GM12878 (cell line): ENCODE measurements around the gene GPM6B. TPM values are rescaled to one million over a fixed set of nuclear protein-coding genes. Genes with fewer than 3 reads are reported as not detected.

ENCODE experiments used
- ATAC-seq: fragments of 200-7000 bp; cut with Tn5 transposase; 3 replicates; pipeline ENCODE4 v1.9.1; 2020; ENCODE audit warnings: mild to moderate bottlenecking, moderate library complexity
- BruUV-seq: library from RNA; stranded (reverse); fragments of 400-500 nt; replicated peaks from 2 replicates; lab custom pipeline; 2021; lab: Mats Ljungman, UMichigan
- CTCF ChIA-PET: fragments of 300-600 bp; sonication (Branson Sonifier 250); formaldehyde crosslinking; extraction: SDS; loops from one replicate; lab custom pipeline; 2021; ENCODE audit warnings: inconsistent platforms; lab: Yijun Ruan, JAX
- POLR2A ChIA-PET: fragments of 350-600 bp; formaldehyde crosslinking; extraction: SDS; loops from one replicate; lab custom pipeline; 2021; ENCODE audit warnings: inconsistent platforms; lab: Charles Lee
- RAD21 ChIA-PET: fragments of 300-600 bp; sonication (Branson Sonifier 250); formaldehyde crosslinking; loops from one replicate; lab custom pipeline; 2023; ENCODE audit warnings: antibody characterized with exemption; ENCODE audit not compliant: unreplicated experiment; lab: Charles Lee
- SMC1A ChIA-PET: fragments of 300-600 bp; sonication (Branson Sonifier 250); formaldehyde crosslinking; loops from one replicate; lab custom pipeline; 2023; ENCODE audit not compliant: unreplicated experiment, uncharacterized antibody; lab: Charles Lee
- DNase-seq: peaks from one replicate; pipeline ENCODE4 v3.0.0-alpha.2; 2011; ENCODE audit warnings: low read depth, low spot score
- FAIRE-seq: peaks from 3 replicates; lab custom pipeline; 2011; peaks lifted over from hg19 to GRCh38; lab: Jason Lieb, UNC
- H2AFZ ChIP-seq: 2 replicates; pipeline ENCODE4 v1.6.0; 2011; ENCODE audit warnings: low read depth, low read length, control low read depth; ENCODE audit not compliant: control insufficient read depth
- H3K27ac ChIP-seq: 2 replicates; pipeline ENCODE4 v1.5.1; 2011; ENCODE audit warnings: control low read depth; ENCODE audit not compliant: control insufficient read depth, insufficient read depth
- H3K27me3 ChIP-seq, 2 experiments: replicated peaks in 1 of 2; 2 replicates each; pipeline versions ENCODE4 v1.6.0 to v1.6.1; 2011; ENCODE audit warnings: low read length in 1 of 2; ENCODE audit not compliant: control insufficient read depth in 2 of 2, insufficient read depth in 2 of 2
- H3K36me3 ChIP-seq, 2 experiments: 2 replicates each; pipeline ENCODE4 v1.5.1; 2011; ENCODE audit warnings: low read length in 1 of 2; ENCODE audit not compliant: control insufficient read depth in 2 of 2, insufficient read depth in 2 of 2
- H3K4me1 ChIP-seq: 2 replicates; pipeline ENCODE4 v1.6.1; 2011; ENCODE audit warnings: mild to moderate bottlenecking, low read length, moderate library complexity, mixed read lengths; ENCODE audit not compliant: control insufficient read depth, insufficient read depth
- H3K4me2 ChIP-seq: 2 replicates; pipeline ENCODE4 v1.6.0; 2011; ENCODE audit warnings: control low read depth; ENCODE audit not compliant: control insufficient read depth, insufficient read depth
- H3K4me3 ChIP-seq: fragments of 200-600 bp; sonication (generic); 2 replicates; pipeline ENCODE4 v1.5.1; 2016
- H3K79me2 ChIP-seq: 2 replicates; pipeline ENCODE4 v1.6.0; 2011; ENCODE audit warnings: low read length; ENCODE audit not compliant: control insufficient read depth, insufficient read depth
- H3K9ac ChIP-seq: 2 replicates; pipeline ENCODE4 v1.8.0; 2011; ENCODE audit warnings: low read length, control low read depth, mixed read lengths; ENCODE audit not compliant: control insufficient read depth, insufficient read depth
- H3K9me3 ChIP-seq: replicated peaks from 3 replicates; pipeline ENCODE4 v1.5.1; 2011; ENCODE audit warnings: mild to moderate bottlenecking, low read length; ENCODE audit not compliant: control insufficient read depth, insufficient read depth
- H4K20me1 ChIP-seq: 2 replicates; pipeline ENCODE4 v1.6.0; 2011; ENCODE audit not compliant: control insufficient read depth, insufficient read depth
- CBX3 ChIP-seq: fragments of 200-600 bp; sonication (generic); IDR thresholded peaks from 2 replicates; pipeline ENCODE4 v1.6.1; 2016; ENCODE audit warnings: low read depth, borderline replicate concordance
- CHD2 ChIP-seq: IDR thresholded peaks from 2 replicates; pipeline ENCODE4 v1.6.1; 2011; ENCODE audit warnings: low read depth, low read length, improper control_type of control experiment, borderline replicate concordance
- CUX1 ChIP-seq: IDR thresholded peaks from 2 replicates; pipeline ENCODE4 v1.6.1; 2012; ENCODE audit warnings: improper control_type of control experiment, low read depth, low read length; ENCODE audit not compliant: insufficient replicate concordance
- GATAD2B ChIP-seq: fragments of 450-650 bp; conservative IDR thresholded peaks from 2 replicates; pipeline ENCODE4 v1.6.1; 2017; ENCODE audit warnings: low read depth, mild to moderate bottlenecking, moderate library complexity
- NRF1 ChIP-seq: conservative IDR thresholded peaks from 2 replicates; pipeline ENCODE4 v1.6.1; 2011; ENCODE audit warnings: mild to moderate bottlenecking, low read depth, low read length, improper control_type of control experiment
- POLR2A ChIP-seq: IDR thresholded peaks from 2 replicates; pipeline ENCODE4 v1.6.1; 2011; ENCODE audit warnings: low read depth, mild to moderate bottlenecking, low read length
- PRDM15 ChIP-seq: fragments of 450-650 bp; formaldehyde crosslinking; IDR thresholded peaks from 2 replicates; pipeline ENCODE4 v1.4.0; 2020; ENCODE audit warnings: mild to moderate bottlenecking, moderate library complexity
- RAD51 ChIP-seq: fragments of 450-650 bp; IDR thresholded peaks from 2 replicates; pipeline ENCODE4 v1.6.1; 2016; ENCODE audit warnings: moderate library complexity, mild to moderate bottlenecking, inconsistent platforms
- SPI1 ChIP-seq: IDR thresholded peaks from 2 replicates; pipeline ENCODE4 v1.6.1; 2011; ENCODE audit warnings: low read depth, mild to moderate bottlenecking, low read length, moderate library complexity, borderline replicate concordance; ENCODE audit not compliant: insufficient read depth
- SUPT20H ChIP-seq: IDR thresholded peaks from 2 replicates; pipeline ENCODE4 v1.6.1; 2011; ENCODE audit warnings: low read depth, mild to moderate bottlenecking, low read length, moderate library complexity, borderline replicate concordance; ENCODE audit not compliant: control insufficient read depth
- ZBTB4 ChIP-seq: fragments of 450-650 bp; formaldehyde crosslinking; IDR thresholded peaks from 2 replicates; pipeline ENCODE4 v1.4.0; 2022; ENCODE audit warnings: mild to moderate bottlenecking, moderate library complexity
- WGBS: methylation state at CpG from one replicate; pipeline ENCODE4 v1.1.6; 2016; ENCODE audit warnings: low lambda C conversion rate; ENCODE audit not compliant: insufficient replicate concordance, insufficient coverage; ENCODE audit errors: missing lambda C conversion rate; 5-methylcytosine and 5-hydroxymethylcytosine counted together
- in situ Hi-C: fragments of 300-500 bp; cut with MboI; formaldehyde crosslinking; loops from 9 replicates; pipeline ENCODE4 v1.14.3; 2018; ENCODE audit warnings: mixed read lengths
- intact Hi-C: fragments of 100-400 bp; cut with micrococcal nuclease; formaldehyde crosslinking; loops from one replicate; pipeline ENCODE4 v1.14.2; 2022; ENCODE audit not compliant: unreplicated experiment
- polyA plus RNA-seq, 11 experiments: library from polyadenylated mRNA; depleted of rRNA in 4 of 11; unstranded in 6 of 11; stranded (reverse) in 5 of 11; fragments of >200 nt; fragmentation: Nextera tagmentation in 4 of 11; fragmentation: Illumina TruSeq in 1 of 11; extraction: Ambion mirVana in 4 of 11; extraction: Trizol in 1 of 11; gene quantifications; 1 replicate in 1 of 11; 2 replicates in 10 of 11; pipeline versions ENCODE4 v1.2.1 to v1.2.3, GENCODE V29; 2011 to 2016; ENCODE audit warnings: inconsistent platforms in 2 of 11, missing spikeins in 2 of 11, low read depth in 1 of 11
- total RNA-seq, 4 experiments: library from RNA; depleted of rRNA in 3 of 4; stranded (reverse); fragments of >200 nt in 3 of 4; fragmentation: Illumina TruSeq in 1 of 4; extraction: Trizol in 1 of 4; gene quantifications; 2 replicates each; pipeline versions ENCODE4 v1.2.1 to v1.2.3, GENCODE V29; 2013 to 2021

GPM6B gene
- total and polyA plus RNA-seq, 10 of the 15 experiments (the other 5 are each of a cell fraction or from before 2014, with no cell fraction given) = 0.01 to 2.6 (median 0.37) TPM; not detected in 2

- POLR2A ChIA-PET = no interaction called here
These were observed 52.1 kb downstream of the GPM6B start for GRCh38 chrX:13764765-13765164.

More at GRCh38 chrX:13764765-13765164, 52.1 kb downstream of the GPM6B start:
- DNase-seq (no peak), FAIRE-seq (no peak)
- Histone ChIP-seq H3K36me3 (peaks cover 0 to 13% of the 10 kb centered on the region in 2 experiments; a peak in 3 of 4 replicates), H3K9me3 (no peaks in the 10 kb centered on the region), H3K27me3 (no peaks in the 10 kb centered on the region), H4K20me1 (no peaks in the 10 kb centered on the region), H3K9ac (no peak overlapping the region), H3K79me2 (no peaks in the 10 kb centered on the region), H3K4me1 (peaks cover 14% of the 10 kb centered on the region)
- BruUV-seq = no TSS peak
- in situ Hi-C loops = no loop called here
- TF ChIP-seq CBX3 = no peak
- no peak for TF ChIP-seq GATAD2B
- TF ChIP-seq SPI1 = no peak
- no peak for TF ChIP-seq SUPT20H
- TF ChIP-seq NRF1 = no peak
- TF ChIP-seq CUX1 = no peak
- no peak for TF ChIP-seq POLR2A
- no peak for TF ChIP-seq ZBTB4
- no peak for TF ChIP-seq RAD51
- no peak for TF ChIP-seq PRDM15 (CRISPR knock-in tag)
- no peak for TF ChIP-seq CHD2
- TF ChIP-seq, all 136 proteins: peak for 0
- Histone ChIP-seq H3K4me3 (no peak overlapping the region), H2AFZ (no peak overlapping the region), H3K27ac (no peak overlapping the region), H3K4me2 (no peak overlapping the region)
- ATAC-seq = no peak
- ChIA-PET SMC1A (interaction anchor here (0.6 to 1.8 kb wide), 6 partner anchors 10 to 106 kb away, joined by 3 to 5 read pairs (median 4); no protein-coding TSS in a partner anchor), CTCF (interaction anchor here (1.2 to 9.0 kb wide), 2 partner anchors 15 to 27 kb away, joined by 3 to 95 read pairs; no protein-coding TSS in a partner anchor), RAD21 (no interaction called here)
- intact Hi-C loops = no loop called here
- WGBS = 86% methylated on average over 6 of the region's 6 CpGs
